Stimulated activated CD8-positive, alpha-beta memory T cell treated with anti-CD3 and anti-CD28 coated beads, Interleukin-12 subunit alpha, Interleukin-12 subunit beta, amount 100 ng/mL, for 1 hour (primary cell): Measurements from ENCODE around the gene PDXP.

Source experiments
- DNase-seq: peaks from one replicate; pipeline ENCODE4 v3.0.0-alpha.2; 2020; ENCODE audit warnings: low read depth

PDXP gene

DNA sequence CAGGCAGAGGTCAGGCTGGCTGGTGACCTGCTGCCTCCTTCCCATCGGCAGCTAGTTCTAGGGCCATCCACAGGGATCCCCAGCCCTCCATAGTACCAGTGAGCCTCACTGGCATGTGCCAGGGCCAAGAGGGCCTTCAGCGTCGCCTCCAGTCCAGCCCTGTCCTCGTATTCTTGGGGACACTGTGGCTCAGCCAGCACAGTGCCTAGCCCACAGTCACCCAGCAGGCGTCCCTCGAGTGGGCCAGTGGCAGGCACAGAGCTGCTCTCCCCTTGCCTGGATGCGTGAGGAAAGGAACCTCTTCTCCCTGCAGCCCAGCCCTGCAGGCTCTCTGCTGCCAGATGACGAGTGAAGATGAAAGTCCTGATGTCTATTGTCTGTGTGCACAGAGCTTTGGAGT, 29.7 kb upstream of the PDXP start:
- DNase-seq = no peak

DNA sequence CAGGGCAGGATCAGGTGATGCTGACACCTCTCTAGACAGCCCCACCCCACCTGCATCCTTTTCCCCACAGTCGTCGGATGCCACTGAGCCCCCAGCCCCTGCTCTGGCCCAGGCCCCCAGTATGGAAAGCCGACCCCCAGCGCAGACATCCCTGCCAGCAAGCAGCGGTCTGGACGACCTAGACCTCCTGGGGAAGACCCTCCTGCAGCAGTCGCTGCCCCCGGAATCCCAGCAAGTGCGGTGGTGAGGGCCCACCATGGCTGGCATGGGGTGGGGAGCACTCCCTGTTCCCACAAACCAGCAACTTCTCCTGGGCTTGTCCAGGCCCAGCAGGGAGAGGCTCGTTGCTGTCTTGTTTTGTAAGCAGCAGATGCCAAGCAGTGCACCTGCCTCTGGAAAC, 28.6 kb upstream of the PDXP start:
- DNase-seq = no peak

DNA sequence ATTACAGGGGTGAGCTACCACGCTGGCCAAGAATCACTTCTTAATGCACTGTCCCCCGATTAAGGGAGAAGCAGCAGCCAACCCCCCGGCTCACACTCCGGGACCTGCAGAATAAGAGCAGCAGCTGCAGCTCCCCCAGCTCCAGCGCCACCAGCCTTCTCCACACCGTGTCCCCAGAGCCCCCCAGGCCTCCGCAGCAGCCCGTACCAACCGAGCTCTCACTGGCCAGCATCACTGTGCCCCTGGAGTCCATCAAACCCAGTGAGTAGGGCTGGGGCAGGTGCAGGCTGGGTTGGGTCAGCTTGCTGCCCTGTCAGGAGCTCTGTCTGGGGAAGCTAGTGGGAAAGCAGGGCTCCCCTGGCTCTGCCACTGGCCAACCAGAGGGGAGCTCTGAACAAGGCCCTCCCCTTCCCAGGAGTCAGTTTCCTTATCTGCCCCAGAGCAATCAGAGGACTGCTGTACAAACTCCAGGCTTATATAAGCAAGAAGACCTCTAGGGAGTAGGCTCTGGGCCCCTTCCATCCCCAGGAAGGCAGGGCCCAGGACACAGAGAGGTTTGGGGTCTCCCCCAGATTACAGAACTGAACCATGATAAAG, 27.6 kb upstream of the PDXP start:
- no peak for DNase-seq

DNA sequence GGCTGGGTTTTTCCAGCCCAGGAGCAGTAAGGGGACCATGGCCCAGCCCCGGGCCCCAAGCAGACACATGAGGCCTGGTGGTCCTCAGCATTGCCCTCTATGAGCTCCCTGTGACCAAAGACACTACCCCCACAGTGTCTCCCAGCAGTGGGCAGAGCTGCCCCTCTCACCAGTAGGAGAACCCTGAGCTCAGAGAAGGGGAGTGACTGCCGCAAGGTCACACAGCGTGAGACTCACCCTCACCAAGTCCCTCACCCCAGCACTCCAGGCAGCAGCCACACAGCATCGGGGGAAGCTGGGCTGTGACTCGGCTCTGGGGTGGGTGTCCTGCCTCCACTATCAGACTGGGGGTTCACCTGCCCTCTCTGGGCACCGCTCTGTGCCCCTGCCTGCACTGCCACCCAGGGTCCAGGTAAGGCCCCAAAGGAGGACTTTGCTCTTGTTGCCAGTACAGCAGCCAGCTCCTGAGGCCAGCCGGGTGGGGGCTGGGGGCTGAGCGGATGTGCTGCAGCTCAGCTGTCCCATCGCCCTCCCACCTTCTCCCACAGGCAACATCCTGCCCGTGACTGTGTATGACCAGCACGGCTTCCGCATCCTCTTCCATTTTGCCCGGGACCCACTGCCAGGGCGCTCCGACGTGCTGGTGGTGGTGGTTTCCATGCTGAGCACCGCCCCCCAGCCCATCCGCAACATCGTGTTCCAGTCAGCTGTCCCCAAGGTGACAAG, 26.9 kb upstream of the PDXP start:
- no peak for DNase-seq

DNA sequence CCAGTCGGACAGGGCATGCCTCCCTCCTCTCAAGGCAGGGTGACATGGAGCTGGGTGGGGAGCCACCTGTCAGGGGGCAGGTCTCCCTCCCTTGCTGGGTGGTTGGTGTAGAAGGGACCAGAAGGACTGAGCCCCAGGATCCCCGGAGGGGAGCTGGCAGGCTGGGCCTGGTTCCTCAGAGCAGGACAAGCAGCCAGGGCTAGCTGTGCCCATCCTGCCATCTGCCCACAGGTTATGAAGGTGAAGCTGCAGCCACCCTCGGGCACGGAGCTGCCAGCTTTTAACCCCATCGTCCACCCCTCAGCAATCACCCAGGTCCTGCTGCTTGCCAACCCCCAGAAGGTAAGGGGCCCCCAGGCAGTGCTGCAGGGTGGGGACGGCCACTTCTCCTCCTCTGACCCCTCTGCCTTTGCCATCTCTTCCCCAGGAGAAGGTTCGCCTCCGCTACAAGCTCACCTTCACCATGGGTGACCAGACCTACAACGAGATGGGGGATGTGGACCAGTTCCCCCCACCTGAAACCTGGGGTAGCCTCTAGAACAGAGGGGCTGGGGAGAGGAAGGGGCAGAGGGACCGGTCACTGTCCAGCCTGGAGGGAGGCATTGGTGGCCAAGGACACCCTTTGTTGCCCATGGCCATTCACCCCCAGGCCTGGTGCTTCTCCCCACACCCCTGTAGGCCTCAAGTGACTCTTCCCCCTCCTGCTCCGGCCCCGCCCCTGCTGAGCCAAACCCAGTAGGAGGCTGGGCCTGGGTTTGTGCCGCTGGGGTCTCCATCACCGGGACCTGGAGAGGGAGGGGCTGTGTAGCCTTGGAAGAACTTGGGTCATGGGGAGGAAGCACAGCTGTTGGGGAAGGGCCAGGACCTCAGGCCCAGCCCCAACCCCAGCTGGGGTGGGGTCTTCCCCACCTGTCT, 26.1 kb upstream of the PDXP start:
- DNase-seq = no peak

DNA sequence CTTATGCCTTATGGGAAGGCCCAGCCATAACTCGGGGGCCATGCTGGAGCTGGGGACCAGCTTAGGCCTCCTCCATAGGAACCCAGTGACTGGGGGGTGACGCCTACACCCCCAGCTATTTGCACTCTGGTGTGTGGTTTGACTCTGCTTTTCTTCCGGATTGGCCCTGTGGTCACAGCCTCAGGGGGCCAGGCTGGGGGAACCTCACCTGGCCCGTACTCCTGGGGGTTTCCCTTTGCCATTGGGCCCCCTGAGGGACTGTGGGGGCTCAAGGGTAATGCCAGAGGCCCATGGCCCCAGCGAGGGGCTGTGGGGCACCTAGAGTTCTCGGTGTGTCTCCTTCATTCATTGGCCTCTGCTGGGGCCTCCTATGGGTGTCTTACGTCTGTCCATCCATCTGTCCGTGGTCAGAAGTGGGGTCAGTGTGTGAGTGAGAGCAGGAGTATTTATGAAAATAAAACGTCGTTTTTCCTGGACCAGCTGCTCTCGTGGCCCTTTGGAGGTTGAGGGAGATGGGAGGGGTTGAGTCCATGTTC, 25.4 kb upstream of the PDXP start:
- no peak for DNase-seq

DNA sequence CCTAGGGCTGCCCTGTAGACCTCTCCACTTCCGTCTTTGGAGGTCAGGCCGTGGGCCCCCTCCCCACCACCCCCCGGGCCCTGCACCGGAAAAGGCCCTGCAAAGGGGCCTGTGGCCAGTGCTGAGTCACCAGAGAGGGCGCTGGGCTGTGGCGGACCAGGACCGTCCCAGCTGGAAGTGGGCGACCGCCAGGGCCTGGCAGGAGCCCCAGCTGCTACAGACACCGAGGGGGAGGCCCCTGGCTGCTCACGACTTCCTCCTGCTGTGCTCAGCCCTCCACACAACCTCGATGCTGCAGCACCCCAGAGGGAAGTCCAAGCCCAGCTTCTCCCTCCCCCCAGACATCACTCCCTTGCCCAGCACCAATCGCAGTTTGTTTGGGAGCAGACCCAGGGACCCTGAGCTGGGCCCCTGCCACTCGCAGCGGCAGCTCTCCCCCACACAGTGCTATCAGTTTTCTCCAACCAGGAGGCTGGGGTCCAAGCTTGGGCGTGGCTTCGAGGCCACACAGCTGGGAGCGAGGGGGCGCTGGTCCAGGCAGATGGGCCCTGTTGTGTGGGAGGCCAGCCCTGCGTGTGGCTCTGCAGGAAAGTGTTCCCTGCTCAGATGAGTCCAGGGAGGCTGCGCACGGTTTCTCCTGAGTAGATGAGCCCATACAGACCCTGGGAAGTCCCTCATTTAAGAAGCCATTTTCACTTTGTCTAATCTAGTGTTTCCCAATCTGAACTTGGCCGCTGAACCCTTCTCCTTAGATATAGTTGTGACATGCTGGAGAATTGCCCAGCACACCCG, 24.7 kb upstream of the PDXP start:
- peak; percentile 41 for DNase-seq

DNA sequence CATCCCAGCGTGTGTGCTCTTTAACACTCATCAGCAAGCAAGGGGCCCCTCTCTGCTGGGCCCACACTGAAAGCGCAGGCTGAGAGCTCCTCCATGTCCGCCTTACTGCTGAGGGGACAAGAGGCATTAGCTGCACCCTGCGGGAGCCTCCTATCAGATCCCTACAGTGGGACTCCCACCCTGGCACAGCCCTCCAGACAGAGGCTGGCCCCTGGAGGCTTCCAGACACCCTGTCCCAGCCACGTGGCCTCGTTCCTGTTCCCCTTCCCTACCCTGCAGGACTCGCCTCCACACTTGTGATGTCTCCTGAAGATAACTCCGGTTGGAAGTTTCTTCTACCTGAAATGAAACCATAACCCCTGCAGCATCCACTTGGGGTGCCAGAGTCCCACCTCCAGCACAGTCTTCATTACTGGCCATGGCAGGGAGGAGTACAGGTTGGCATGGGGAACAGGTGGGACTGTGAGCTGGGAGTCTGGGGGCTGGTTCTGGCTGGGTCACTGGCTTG, 24.1 kb upstream of the PDXP start:
- no peak for DNase-seq

DNA sequence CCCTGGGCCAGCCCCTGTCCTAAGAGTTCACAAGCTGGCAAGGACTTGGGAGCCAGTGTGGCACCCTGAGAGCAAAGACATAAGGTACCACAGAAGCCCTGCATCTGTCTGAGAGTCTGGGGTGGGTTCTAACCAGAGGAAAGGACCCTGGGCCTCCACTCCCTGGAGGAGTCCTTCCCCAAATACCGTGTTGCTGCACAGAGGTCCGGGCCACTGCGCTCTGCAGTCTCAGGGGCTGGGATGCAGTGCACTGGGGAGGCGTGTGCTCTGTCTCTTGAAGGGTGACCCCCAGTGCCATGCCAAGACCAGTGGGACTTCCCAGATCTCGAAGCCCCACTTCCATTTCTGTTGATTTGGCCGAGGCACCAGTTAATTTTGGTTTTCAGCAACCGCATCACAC, 23.4 kb upstream of the PDXP start:
- DNase-seq = no peak

DNA sequence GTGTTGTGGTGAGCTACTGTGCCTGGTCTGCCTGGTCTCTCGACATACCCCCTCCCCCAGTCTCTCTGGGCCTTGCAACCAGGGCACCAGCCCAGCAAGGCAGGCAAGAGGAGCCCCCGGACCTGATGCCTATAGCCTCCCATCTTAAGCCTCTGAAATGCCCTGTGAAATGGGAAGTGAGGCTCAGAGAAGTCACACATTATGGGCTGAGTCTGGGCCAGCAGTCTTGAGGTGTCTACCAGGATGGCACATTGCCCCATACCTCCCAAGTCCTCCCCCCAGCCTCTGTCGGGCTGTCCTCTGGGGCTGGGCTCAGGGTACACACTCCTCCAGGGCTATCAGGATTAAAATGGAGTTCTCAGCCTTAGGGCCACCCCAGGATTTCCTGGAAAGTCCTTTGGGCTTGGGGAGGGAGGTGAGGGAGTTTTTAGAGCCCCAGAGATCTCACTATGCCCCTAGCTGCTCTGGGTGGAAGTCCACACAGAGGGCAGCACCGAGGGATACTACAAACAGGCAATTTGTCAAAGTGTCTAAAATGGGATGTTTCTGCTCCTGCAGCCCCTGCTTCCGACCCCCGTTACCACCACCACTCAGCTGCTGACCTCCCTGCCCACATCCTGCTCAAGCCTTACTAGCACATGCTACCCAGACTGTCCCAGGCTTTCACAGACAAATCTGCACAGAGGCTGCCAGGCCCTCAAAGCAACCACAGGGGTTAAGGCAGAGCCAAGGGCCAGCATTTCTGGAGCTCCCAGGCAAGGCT, 22.2 kb upstream of the PDXP start:
- no peak for DNase-seq

DNA sequence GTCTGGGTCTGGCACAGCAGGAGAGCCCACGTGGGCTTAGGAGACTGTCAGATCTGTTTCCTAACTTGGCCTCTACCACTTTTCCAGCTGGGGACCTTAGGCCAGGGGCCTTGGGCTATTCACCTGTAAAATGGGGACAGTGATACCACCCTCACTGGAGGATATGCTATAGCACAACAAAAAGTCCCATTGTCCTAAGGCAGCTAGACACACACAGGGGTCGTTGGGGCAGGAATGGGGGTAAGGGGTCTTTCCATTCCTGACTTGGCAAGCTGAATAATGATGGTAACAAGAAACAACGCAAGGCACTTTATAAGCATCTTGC, 21.6 kb upstream of the PDXP start:
- no peak for DNase-seq

DNA sequence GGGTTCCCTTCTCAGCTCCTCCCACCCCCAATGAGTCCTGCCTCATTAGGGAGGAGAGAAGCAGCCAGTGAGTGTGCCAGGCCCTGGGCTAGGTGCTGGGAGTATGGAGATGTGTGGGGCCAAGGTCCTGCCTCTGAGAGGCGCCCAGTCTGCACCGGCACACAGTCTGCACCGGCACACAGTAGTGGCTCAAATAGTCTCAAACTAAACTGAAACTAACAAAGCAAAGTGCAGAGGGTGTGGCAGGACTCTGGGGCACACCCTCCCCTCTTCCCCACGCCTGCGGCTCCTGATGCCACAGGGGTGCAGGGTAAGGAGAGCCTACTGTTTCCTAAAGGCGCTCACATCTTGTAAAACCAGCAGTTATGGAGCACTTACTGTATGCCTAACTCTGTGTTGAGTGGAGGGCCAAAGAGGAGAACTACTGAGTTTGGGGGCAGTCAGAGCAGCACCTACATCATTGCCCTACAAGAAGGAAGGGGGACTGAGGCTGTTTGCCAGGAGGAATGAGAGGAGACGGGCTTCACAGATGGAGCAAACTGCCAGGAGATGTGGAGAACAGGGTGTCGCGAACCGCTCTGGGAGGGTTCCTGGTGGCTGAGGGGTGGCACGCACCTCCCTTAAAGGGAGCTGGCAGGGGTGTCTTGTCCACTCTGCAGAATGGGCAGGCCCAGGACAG, 20.0 kb upstream of the PDXP start:
- DNase-seq = no peak

DNA sequence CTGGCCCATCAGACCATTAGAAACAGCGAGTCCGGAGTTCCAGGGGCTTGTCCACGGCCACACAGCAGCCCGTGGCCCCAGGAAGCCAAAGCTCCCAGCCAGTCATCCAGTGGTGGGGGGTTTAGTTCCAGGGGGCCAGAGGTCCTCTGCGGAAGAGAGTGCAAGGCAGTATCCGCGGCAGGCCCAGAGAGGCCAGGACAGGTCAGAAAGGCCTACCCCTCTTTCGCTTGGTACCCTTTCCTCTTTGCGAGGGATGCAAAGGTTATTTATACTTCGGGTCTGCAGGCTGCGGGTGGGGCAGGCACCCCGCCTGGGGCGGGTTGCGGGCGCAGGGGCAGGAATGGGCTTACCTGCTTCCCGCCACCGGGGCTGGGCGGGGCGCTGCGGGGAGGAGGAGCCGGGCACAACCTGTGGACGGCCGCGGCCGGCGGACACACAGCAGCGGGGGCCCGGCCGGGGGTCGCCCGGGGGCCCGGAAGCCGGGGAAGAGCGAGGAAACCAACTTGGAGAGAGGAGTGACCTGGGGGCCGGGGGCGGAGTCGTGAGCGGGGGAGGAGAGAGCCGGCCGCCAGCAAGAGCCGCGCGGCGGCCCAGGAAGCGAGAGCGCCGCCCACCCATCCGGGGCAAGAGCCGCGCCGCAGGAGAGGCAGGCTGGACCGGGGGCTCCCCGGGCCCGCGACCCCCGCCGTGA, 19.3 kb upstream of the PDXP start, which contains the start of gene SH3BP1:
TSS of gene SH3BP1 (plus strand) at position 600 of the 691 bp plus-strand sequence. CDS start 119 bp downstream, outside the sequence.
- DNase-seq = no peak

DNA sequence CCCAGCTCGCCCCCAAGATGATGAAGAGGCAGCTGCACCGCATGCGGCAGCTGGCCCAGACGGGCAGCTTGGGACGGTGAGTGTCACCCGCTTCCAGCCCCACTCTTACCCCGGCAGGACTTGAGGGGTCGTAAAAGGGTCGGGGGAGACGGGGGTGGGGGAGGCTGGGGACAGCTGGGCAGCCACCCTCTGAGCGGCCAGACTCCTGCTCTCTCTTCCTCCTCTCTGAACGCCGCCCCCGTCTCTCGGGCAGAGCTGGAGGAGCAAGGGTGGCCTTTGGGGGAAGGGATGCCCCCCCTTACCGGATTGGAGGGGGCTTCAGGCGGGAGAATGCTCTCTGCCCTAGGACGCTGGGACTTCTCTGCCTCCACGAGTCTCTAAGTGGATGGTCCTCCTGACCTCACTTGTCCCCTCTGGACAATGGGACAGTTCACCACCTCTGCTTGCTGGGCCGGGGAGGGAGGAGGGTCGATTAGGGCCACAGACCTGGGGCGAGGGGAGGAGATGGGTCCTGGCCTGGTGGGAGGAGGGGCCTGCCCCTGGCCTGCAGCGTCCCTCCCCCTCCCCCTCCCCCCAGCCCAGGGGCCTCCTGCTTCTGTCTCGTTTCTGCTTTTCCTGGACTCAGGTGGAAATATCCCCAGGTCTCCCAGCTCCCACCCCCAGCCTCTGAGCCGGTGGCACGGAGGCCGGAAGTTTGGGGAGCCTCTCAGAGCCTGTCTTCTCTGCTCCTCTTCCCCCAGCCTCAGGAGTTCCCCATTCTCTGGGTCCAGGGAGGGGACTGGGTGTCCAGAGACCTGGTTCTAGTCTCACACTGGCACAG, 18.5 kb upstream of the PDXP start:
- DNase-seq = no peak

DNA sequence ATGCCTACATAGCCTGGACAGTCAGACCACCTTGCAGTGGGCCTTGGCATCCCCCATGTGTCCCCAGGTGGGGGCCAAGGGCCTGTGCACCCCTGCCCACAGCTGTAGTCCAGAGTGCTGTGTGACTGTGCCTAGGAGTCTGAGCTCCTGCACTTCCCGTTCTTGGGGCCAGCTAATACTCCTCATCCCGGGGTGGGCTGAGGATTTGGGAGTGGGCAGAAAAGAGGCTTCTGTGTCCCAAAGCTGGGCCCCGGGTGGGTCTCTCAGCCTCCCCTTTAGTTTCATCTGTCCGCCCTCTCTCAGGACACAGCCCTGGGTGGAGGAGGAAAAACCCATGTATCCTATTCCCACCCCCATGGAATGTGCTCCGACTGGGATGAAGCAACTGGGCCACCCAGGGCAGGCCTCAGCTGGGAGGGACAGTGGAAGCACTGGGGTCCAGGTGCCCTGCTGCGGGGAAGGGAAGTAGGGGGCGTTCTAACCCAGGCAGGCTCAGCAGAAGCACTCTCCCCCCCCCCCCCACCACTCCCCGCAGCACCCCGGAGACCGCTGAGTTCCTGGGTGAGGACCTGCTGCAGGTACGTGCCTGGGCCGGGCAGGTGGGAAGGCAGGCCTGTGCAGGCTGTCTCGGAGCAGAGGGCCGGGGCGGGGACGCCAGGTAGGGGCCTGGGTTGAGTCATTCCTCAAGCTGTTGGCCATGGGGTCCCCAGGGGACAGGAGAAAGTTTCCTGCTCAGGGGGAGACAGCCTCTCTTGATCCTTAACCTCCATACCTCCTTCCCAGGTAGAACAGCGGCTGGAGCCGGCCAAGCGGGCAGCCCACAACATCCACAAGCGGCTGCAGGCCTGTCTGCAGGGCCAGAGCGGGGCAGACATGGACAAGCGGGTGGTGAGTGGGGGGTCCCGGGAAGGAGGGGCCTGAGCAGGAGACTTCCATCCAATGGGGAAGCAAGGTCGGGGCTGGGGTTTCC, 17.6 kb upstream of the PDXP start:
- no peak for DNase-seq

DNA sequence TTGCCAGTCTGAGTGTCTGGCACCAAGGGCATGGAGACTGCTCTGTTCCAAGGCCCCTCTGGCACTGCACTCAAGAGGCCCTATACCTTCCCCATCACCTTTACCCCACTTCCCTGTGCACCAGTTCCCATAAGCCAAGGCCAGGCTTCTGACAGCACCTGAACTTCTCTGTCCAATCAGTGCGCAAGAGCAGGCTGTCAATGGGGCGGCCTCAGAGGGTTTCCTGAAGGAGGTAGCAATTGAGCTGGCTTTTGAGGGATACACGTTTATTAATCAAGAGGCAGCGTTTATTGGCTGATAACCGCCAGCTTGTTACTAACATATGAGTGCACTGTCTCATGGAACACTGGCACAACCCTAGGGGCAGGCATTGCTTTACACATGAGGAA, 17.0 kb upstream of the PDXP start:
- no peak for DNase-seq

DNA sequence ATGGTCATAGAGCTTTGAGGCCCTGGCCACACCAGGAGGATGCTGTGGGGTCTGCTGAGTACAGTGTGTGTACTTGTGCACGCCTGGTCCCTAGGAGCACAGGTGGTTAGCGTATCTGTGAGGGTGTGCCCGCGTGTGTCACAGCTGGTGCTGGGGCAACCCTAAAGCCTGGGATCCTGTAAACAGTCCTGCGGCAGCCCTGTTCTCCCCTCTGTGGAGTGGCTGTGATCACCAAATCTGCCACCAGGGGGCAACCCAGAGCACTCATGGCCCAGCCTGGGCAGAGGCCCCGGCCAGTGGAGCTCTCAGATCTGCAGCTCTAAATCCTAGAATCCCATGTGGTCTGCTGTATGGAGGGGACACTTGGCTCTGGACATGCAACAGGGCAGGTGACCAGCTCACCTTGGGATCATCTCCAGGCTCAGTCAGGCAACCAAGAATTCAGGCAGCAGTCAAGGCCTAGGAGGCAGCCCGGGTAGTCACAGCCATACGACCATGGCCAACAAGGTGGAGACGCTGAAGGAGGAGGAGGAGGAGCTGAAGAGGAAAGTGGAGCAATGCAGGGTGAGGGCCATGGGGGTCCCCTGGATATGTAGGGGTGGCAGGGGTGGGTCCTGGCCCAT, 15.2 kb upstream of the PDXP start:
- peak; percentile 81 for DNase-seq
